PC-3 (cell line): ENCODE measurements around the gene SELENOM. TPM values are rescaled to one million over a fixed set of nuclear protein-coding genes. Genes with fewer than 3 reads are reported as not detected.

Experiments
- ATAC-seq: fragments of 200-7000 bp; cut with Tn5 transposase; 2 replicates; pipeline ENCODE4 v1.9.1; 2020; ENCODE audit warnings: mild to moderate bottlenecking, moderate library complexity
- BruUV-seq: library from RNA; stranded (reverse); fragments of 400-500 nt; replicated peaks from 2 replicates; lab custom pipeline; 2021; lab: Mats Ljungman, UMichigan
- CTCF ChIA-PET: fragments of 300-600 bp; sonication (Branson Sonifier 250); formaldehyde crosslinking; loops from one replicate; lab custom pipeline; 2022; ENCODE audit warnings: antibody characterized with exemption; lab: Charles Lee
- POLR2A ChIA-PET: fragments of 300-600 bp; sonication (Branson Sonifier 250); formaldehyde crosslinking; loops from one replicate; lab custom pipeline; 2022; ENCODE audit warnings: antibody characterized with exemption; ENCODE audit not compliant: unreplicated experiment; lab: Charles Lee
- DNase-seq: peaks from one replicate; pipeline ENCODE4 v3.0.0-alpha.2; 2015
- H2AFZ ChIP-seq: fragments of 300-600 bp; sonication (generic); 2 replicates; pipeline ENCODE4 v1.6.0; 2016; ENCODE audit warnings: antibody characterized with exemption, low read length
- H3F3A ChIP-seq: fragments of 300-600 bp; sonication (generic); one replicate; pipeline ENCODE4 v1.6.0; 2017; ENCODE audit warnings: antibody characterized with exemption, low read length, control low read depth, mild to moderate bottlenecking; ENCODE audit not compliant: unreplicated experiment
- H3K27ac ChIP-seq: fragments of 300-600 bp; sonication (generic); 2 replicates; pipeline ENCODE4 v1.5.1; 2016; ENCODE audit warnings: mild to moderate bottlenecking, low read length
- H3K27me3 ChIP-seq: fragments of 300-600 bp; sonication (generic); 2 replicates; pipeline ENCODE4 v1.6.1; 2016; ENCODE audit warnings: low read length, mixed read lengths
- H3K36me3 ChIP-seq: fragments of 300-600 bp; sonication (generic); 2 replicates; pipeline ENCODE4 v1.6.1; 2016; ENCODE audit warnings: low read depth, mixed run types, low read length, mixed read lengths
- H3K4me1 ChIP-seq: fragments of 300-600 bp; sonication (generic); 2 replicates; pipeline ENCODE4 v1.5.1; 2016; ENCODE audit warnings: low read length; ENCODE audit not compliant: insufficient read depth
- H3K4me2 ChIP-seq: fragments of 300-600 bp; sonication (generic); 2 replicates; pipeline ENCODE4 v1.6.0; 2016; ENCODE audit warnings: low read length
- H3K4me3 ChIP-seq: fragments of 300-600 bp; sonication (generic); 2 replicates; pipeline ENCODE4 v1.5.1; 2016; ENCODE audit warnings: mild to moderate bottlenecking, low read length, mixed read lengths
- H3K79me2 ChIP-seq: fragments of 300-600 bp; sonication (generic); 2 replicates; pipeline ENCODE4 v1.6.1; 2017; ENCODE audit warnings: low read length, mixed read lengths
- H3K9ac ChIP-seq: fragments of 300-600 bp; sonication (generic); 2 replicates; pipeline ENCODE4 v1.6.0; 2016; ENCODE audit warnings: mild to moderate bottlenecking, low read length
- H3K9me2 ChIP-seq: fragments of 300-600 bp; sonication (generic); replicated peaks from 2 replicates; pipeline ENCODE4 v1.6.1; 2016; ENCODE audit warnings: mixed run types, low read length, mixed read lengths
- H3K9me3 ChIP-seq: fragments of 300-600 bp; sonication (generic); 2 replicates; pipeline ENCODE4 v1.6.1; 2016; ENCODE audit warnings: low read length, mixed read lengths
- H4K20me1 ChIP-seq: fragments of 300-600 bp; sonication (generic); 2 replicates; pipeline ENCODE4 v1.6.1; 2016; ENCODE audit warnings: low read length, mixed read lengths
- EZH2 ChIP-seq: fragments of 300-600 bp; sonication (generic); IDR thresholded peaks from one replicate; pipeline ENCODE4 v1.6.1; 2017; ENCODE audit warnings: antibody characterized with exemption, mild to moderate bottlenecking, low read length; ENCODE audit not compliant: unreplicated experiment
- EZH2phosphoT487 ChIP-seq: fragments of 300-600 bp; sonication (generic); IDR thresholded peaks from 2 replicates; pipeline ENCODE4 v1.6.1; 2018; ENCODE audit warnings: mild to moderate bottlenecking, antibody characterized with exemption, low read length, borderline replicate concordance
- intact Hi-C: fragments of 100-400 bp; cut with micrococcal nuclease; formaldehyde crosslinking; loops from 2 replicates; pipeline ENCODE4 v1.9.0; 2023
- total RNA-seq: library from RNA; depleted of rRNA; stranded (reverse); fragments of >200 nt; gene quantifications from 2 replicates; pipeline ENCODE4 v1.2.3, GENCODE V29; 2014
- TF ChIP-seq, protein P1 (sequence below): fragments of 300-600 bp; sonication (generic); conservative IDR thresholded peaks from 2 replicates; pipeline ENCODE4 v1.5.1; 2017; ENCODE audit warnings: antibody characterized with exemption, low read depth, mild to moderate bottlenecking, low read length

SELENOM gene
- total RNA-seq, 1 experiment from 2014 or later: 36.8 TPM

DNA sequence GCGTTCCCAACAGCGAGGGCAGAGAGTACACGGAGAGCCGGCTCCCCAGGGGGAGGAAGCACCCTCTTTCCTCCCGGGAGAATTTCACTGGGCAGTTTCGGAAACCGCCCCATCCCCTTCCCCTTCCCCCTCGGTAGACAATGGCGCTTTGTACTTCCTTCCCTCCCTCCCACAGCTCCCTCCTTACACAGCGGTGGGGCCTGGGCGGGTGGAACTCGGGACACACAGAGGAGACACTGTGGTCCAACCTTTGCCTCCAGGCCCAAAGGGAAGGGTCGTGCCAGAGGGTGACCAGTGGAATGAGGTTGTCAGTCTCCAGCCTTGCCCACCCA, 21.9 kb downstream of the SELENOM start:
- ATAC-seq (no peak), DNase-seq (no peak)
- no peak overlapping the region for H3K27ac ChIP-seq
- no peak overlapping the region for H3K9ac ChIP-seq
- no peaks in the 10 kb centered on the region for H3F3A ChIP-seq
- intact Hi-C loops: loop anchor here (2.0 kb wide), 1 partner anchor 137 kb away; no protein-coding TSS in a partner anchor
- POLR2A ChIA-PET: no interaction called here
- peaks cover 58% of the 10 kb centered on the region for H3K79me2 ChIP-seq
- no TSS peak for BruUV-seq
- H3K4me1 ChIP-seq: peaks cover 32% of the 10 kb centered on the region
- no peaks in the 10 kb centered on the region for H3K9me2 ChIP-seq
- H2AFZ ChIP-seq: no peak overlapping the region
- H3K27me3 ChIP-seq: no peaks in the 10 kb centered on the region
- no peak overlapping the region for H3K4me2 ChIP-seq
- CTCF ChIA-PET: interaction anchor here (0.7 kb wide), 1 partner anchor 17 kb away, joined by 4 read pairs; no protein-coding TSS in a partner anchor
- no peaks in the 10 kb centered on the region for H3K9me3 ChIP-seq
- H4K20me1 ChIP-seq: peaks cover 17% of the 10 kb centered on the region; the same call in 1 of the 2 replicates
- no peak overlapping the region for H3K4me3 ChIP-seq
- peaks cover 25% of the 10 kb centered on the region for H3K36me3 ChIP-seq
- TF ChIP-seq EZH2phosphoT487 (no peak), EZH2 (no peak)

DNA sequence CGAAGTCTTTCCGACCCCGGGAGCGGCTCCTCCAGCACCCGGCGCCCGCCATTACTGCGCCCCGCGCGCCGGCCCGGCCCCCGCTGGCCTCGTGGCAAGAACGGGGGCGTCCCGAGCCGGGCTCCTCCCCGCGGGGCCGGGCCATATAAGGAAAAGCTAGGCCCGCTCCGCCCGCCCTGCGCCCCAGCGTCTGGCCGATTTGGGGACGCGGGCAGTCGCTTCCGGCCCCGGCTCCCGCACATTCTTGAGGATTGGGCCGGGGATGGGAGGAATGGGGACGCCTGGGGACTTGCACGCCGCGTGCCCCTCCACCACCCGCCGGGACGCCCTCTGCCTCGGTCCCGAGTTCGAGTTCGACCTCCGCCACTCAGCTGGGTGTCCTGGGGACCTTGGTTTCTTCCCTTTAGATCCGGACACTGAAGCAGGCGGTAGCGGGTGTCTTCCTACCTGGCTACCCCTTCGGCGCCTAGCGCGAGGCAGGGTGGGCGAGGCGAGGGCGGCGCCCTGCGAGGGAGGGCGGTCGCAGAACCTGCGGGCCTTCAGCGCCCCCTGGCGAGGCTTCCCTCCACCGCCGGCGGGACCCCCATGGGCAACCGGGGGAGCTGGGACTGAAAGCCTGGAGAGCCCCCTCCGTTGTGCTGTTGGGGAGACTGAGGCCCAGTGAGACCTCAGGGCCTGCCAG, 22.4 kb downstream of the SELENOM start:
- H3K79me2 ChIP-seq: peaks cover 58% of the 10 kb centered on the region
- CTCF ChIA-PET: interaction anchor here (0.7 to 0.8 kb wide), 2 partner anchors 17 to 22 kb away, joined by 3 to 4 read pairs; partner anchors contain the start of gene SELENOM
- DNase-seq: no peak

More for the DNA sequence above, 22.4 kb downstream of the SELENOM start:
- H2AFZ ChIP-seq: no peak overlapping the region
- H3K27me3 ChIP-seq: no peaks in the 10 kb centered on the region
- TF ChIP-seq EZH2: no peak
- TF ChIP-seq, protein P1, sequence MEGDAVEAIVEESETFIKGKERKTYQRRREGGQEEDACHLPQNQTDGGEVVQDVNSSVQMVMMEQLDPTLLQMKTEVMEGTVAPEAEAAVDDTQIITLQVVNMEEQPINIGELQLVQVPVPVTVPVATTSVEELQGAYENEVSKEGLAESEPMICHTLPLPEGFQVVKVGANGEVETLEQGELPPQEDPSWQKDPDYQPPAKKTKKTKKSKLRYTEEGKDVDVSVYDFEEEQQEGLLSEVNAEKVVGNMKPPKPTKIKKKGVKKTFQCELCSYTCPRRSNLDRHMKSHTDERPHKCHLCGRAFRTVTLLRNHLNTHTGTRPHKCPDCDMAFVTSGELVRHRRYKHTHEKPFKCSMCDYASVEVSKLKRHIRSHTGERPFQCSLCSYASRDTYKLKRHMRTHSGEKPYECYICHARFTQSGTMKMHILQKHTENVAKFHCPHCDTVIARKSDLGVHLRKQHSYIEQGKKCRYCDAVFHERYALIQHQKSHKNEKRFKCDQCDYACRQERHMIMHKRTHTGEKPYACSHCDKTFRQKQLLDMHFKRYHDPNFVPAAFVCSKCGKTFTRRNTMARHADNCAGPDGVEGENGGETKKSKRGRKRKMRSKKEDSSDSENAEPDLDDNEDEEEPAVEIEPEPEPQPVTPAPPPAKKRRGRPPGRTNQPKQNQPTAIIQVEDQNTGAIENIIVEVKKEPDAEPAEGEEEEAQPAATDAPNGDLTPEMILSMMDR: peak; percentile 55
- no peaks in the 10 kb centered on the region for H3F3A ChIP-seq
- no peak for ATAC-seq
- no peaks in the 10 kb centered on the region for H3K9me3 ChIP-seq
- POLR2A ChIA-PET: interaction anchor here (0.5 kb wide), 1 partner anchor 18 kb away, joined by 5 read pairs; no protein-coding TSS in a partner anchor
- H3K4me1 ChIP-seq: peaks cover 33% of the 10 kb centered on the region
- no TSS peak for BruUV-seq
- H3K4me2 ChIP-seq: peak overlapping the region; percentile 95
- H3K4me3 ChIP-seq: peak overlapping the region; percentile 73; the same call in 1 of the 2 replicates
- peak overlapping the region; percentile 33; the same call in 1 of the 2 replicates for H3K9ac ChIP-seq
- H3K27ac ChIP-seq: no peak overlapping the region
- intact Hi-C loops: loop anchor here (2.0 kb wide), 1 partner anchor 136 kb away; no protein-coding TSS in a partner anchor
- no peaks in the 10 kb centered on the region for H3K9me2 ChIP-seq
- peaks cover 17% of the 10 kb centered on the region; the same call in 1 of the 2 replicates for H4K20me1 ChIP-seq
- peaks cover 25% of the 10 kb centered on the region for H3K36me3 ChIP-seq
